ENCODE results near the gene USP49. TPM values are rescaled to one million over a fixed set of nuclear protein-coding genes. Genes with fewer than 3 reads are reported as not detected.

Gene USP49
- total RNA-seq: 2.1 and 3.6 TPM in 2 replicates

DNA sequence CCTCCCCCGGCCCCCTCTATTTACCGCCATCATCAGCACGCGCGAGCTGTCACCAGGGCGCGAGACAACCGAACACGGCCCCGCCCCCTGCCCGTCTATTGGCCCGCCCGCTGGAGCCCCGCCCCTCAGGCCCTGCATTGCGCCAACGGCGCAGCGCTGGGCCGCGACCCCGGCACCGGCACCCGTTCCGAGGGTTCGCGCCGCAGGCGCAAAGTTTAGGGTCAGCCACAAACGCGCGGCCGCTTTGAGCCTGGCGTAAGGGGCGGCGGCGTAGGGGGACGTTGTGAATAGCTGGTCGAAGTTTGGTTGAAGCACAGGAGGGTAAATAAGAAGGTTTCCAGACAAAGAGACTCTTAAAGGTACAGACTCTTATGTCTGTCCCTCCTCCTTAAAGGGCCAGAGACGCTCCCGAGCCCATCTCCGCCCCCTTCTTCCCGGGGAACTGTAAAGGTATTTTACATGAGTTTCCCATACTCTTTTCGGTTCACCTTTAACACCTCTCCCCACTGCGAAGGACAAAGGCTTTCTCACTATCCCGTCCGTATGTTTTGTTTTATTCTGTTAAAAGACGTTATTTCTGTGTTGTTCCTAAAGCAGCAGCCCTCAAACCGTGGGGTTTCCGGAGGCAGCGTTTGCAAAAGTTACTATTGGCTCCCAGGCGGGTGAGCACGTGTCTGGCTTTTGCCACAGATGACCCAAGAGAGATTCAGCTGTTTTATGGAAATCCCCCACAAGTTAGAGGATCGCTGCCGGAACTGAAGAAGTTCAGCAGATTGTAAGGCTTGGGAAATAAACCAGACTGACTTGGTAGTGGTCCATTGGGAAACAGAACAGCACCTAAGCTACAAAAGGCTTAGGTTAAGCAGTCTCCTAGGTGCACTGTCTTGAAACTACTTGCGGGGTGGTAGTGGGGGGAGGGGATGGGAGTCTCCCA lies at the start of gene USP49:
Gene USP49 (minus strand): TSS at position 76 of the 934 bp plus-strand sequence. CDS start 88,392 bp downstream, outside the sequence.

DNA sequence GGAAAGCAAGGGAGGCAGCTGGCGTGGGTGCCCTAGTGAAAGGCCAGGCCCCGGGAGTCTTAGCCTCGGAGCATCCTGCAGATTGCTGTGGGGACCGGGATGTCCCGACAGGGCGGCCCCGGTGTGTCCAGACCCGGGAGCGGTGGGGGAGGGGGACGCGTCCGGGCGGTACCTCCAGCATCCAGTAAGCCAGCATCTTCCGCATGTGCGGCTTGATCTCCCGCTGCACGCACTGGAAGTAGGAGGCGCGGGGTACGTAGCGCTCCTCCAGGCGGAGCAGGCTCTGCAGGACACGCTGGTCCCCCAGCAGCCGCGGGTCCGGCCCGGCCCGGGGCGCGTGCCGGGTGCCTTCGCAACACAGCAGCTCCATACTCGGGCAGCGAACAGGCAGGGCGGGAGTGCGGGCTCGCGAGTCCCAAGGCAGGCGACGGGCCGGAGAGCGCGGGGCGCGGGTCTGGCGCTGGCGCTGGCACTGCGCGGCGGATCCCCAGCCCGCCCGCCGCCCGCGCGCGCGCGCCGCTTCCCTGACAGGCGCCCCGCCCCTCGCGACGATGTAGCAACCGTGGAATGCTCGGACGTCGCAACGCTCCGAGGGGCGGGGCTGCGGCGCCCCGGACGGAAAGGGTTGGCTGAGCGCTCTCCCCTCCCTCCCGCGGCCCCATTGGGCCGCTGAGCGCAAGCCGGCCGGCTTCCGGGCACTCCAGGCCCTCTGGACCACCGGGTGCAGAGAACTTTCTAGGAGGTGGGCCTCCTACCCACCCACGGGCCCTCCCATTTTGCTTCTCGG lies 46.3 kb upstream of the USP49 start, which contains the start of gene CCND3:
Gene CCND3 (minus strand): TSS at position 529 of the 787 bp plus-strand sequence. CDS start 159 bp downstream, at position 370.

DNA sequence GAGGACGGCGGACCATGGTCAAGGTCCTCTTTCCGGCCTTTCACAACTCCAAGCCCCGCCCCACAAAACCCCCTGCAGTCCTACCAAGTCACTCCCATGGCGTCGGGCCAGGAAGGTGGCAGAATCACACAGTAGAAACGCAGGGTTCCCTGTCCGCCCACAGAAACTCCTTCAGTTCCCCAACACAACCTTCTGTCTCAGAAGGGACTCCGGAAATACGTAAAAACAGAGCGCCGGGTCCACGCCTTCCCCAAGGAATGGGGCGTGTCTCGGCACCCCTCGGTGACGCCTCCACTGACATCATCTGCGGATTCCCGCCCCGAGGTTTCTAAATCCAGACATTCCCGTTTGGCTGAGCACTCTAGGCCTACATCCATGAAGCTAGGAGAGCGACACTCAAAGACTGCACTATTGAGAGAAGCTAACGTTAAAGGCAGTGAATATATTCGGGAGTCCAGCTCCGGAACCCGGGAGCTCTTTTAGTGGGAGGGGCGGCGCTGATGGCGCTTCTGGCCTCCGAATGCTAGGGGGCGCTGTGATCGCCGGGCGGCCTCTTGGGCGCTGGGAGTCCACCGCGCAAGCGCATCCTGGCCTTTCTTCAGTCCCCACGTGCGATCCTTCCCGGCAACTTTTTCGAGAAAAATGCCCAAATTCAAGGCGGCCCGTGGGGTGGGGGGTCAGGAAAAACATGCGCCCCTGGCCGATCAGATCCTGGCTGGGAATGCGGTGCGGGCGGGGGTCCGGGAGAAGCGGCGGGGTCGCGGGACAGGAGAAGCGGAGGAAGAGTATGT lies 25.9 kb upstream of the USP49 start, which contains the start of the genes BYSL and MED20:
Gene BYSL (plus strand): TSS at position 579 of the 791 bp plus-strand sequence. CDS start 64 bp downstream, at position 643.
Gene MED20 (minus strand): TSS at position 219 of the 791 bp plus-strand sequence. CDS start 121 bp downstream, at position 98.

GRCh38 chr6:41787219-41787917 lies 107.8 kb downstream of the USP49 start, which contains the start of gene TOMM6:
Gene TOMM6 (plus strand): TSS chr6:41787694. CDS start chr6:41787698, 4 bp downstream.

GRCh38 chr6:41780551-41781365 lies 114.4 kb downstream of the USP49 start, which contains the start of gene PRICKLE4:
Gene PRICKLE4 (plus strand): TSS chr6:41780782. CDS start chr6:41783474, 2,692 bp downstream.

DNA sequence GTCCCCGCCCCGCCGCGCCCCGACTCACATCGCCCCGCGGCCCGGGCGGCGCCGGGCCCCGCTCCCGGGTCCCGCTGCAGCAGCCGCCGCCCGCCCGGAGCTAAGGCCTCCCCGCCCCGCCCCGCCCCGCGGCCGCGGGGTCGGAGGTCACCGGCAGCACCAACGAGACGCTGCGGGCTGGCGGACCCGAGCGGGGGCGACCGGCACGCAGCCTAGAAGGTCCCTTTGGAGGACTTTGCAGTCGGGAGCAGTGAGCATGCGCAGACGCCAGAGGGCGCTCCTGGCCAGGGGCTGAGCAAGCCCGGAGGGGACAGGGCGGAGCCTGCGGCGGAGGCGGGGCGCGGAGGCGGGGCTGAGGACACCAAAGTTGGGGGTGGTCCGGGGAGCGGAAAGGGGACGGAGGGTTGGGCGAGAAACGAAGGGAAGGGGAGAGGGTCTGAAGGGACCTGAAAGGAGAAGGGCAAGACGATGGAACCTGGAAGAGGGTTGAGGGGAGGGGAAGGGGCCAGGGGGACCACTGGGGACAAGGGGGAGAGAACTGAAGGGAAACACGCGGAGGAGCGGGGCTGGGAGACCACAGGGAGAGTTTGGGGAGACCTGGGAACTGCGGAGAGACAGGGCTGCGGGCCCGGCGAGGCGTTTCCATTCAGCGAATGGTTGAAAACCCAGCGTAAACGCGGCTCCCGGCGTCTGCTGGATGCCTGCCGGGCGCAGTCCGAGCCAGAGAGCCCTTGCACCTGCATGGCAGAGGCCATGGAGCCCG lies 115.2 kb downstream of the USP49 start, which contains the start of gene FRS3:
Gene FRS3 (minus strand): TSS at position 113 of the 763 bp plus-strand sequence. CDS start 2,913 bp downstream, outside the sequence.

GRCh38 chr6:41747256-41748101 lies 147.7 kb downstream of the USP49 start, which contains the start of gene PGC:
Gene PGC (minus strand): TSS chr6:41747397. CDS start chr6:41747334, 63 bp downstream.

Other genes starting within 250 kb of the USP49 start
- 6.5 and 13.6 TPM in 2 replicates for gene TFEB, start 159.8 kb downstream of the USP49 start, total RNA-seq
- not detected in 2 replicates for gene PGC, start 148.0 kb downstream of the USP49 start, total RNA-seq
- 0.34 and 1.1 TPM in 2 replicates for gene FRS3, start 115.5 kb downstream of the USP49 start, total RNA-seq
- under 0.01 and 1.1 TPM in 2 replicates for gene PRICKLE4, start 114.6 kb downstream of the USP49 start, total RNA-seq
- 41.9 and 47.8 TPM in 2 replicates for gene TOMM6, start 107.7 kb downstream of the USP49 start, total RNA-seq
- gene MED20, start 25.8 kb upstream of the USP49 start, total RNA-seq: 30.5 and 40.0 TPM in 2 replicates
- 27.0 and 32.9 TPM in 2 replicates for gene BYSL, start 26.1 kb upstream of the USP49 start, total RNA-seq
- gene CCND3, start 46.4 kb upstream of the USP49 start, total RNA-seq: 7.9 and 38.7 TPM in 2 replicates
- gene TAF8, start 155.1 kb upstream of the USP49 start, total RNA-seq: 11.6 and 16.2 TPM in 2 replicates
- gene C6orf132, start 247.2 kb upstream of the USP49 start, total RNA-seq: 35.9 and 43.1 TPM in 2 replicates

Data from nasal cavity respiratory epithelium epithelial cell of viscerocranial mucosa (primary cell).